A204.1 (cell line): ENCODE data around the gene DOCK2.
"Not testable (repeated sequence)": the region's sequence is repeated elsewhere in the genome, so short reads cannot be mapped to it uniquely, and the experiment has no call there.

ENCODE experiments used
- FAIRE-seq: peaks from 2 replicates; lab custom pipeline; 2012; peaks lifted over from hg19 to GRCh38; lab: Jason Lieb, UNC

The DOCK2 gene

DNA sequence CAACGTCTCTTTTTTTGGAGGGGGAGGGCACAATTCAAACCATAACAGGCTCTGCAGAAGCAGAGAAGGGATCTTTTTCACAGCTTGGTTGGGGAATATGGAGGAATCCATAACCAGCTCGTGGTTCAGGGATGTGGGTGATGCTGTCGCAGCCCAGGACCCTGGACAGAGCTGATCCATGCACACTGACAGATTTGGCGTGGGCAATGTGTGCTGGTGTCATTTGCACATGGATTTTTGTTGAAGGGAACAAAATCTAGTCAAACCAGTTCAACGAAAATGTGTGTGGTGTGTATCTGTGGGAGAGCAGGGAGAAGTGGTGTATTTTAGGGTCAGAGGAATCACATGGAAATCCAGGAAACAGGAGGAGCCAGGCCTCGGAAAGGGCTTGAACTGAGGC lies 4.2 kb downstream of the DOCK2 start:
- no peak for FAIRE-seq

DNA sequence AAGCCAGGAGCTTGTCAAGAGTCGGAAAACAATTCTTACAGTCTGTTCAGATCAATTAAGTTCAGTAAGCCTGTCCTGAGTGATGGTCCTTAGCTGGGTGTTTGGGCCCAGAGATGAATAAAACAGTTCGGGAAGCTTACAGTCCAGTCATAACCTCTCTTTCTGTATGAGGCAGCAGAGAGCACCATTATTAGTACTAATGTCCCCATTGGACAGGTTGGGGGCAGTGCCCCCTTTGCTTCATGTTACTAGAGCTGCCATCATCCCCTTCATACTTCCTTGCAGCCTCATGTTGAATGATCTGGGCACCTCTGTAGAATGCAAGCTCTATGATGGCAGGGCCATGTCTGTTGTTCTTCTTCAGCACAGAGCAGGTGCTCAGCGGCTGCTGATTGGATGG lies 9.8 kb downstream of the DOCK2 start:
- no peak for FAIRE-seq

DNA sequence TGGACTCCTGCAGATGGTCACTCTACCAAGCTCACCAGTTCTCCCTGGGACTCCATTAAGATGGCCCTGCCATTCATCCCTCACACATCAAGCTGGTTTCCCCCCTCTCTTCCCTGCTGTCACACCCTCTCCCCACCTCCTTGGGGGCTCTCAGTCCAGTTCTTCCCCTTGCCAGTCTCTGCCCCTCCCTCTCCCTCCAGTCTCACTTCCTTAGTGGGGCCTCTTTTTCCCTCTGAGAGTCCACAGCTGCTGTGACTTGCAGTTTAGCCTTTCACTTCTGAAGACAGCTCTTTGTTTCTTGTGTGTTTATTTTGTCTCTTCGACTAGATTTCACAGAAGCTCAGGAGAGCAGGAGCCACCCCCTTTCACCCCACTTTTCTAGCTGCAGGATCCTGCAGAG lies 10.5 kb downstream of the DOCK2 start:
- no peak for FAIRE-seq

DNA sequence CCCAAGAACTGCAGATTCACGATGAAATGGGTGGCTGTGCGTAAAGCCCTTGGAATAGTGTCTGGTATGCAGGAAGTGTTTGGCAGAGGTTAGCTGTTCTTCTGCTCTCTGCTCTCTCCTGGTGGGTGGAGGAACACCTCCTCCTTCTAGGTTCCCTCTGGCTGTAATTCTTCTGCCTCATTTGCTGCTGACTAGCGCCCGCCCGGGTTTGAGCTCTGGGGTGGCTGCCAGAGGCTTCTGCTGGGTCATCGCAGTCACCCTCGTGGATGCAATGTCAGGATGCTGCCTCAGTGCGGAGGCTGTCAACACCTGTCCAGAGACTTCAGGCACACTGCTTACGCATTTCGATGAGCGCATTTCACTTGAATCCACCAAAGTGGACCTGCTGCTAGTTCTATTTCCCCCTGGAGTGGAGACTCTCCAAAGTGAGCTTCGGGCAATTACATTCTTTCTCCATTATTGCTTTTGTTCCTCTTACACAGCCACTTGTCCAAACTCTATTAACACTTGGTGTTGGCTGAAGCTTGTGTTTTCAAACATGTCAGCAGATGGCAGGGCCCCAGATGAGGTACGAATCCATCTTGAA lies 11.7 kb downstream of the DOCK2 start:
- no peak for FAIRE-seq

DNA sequence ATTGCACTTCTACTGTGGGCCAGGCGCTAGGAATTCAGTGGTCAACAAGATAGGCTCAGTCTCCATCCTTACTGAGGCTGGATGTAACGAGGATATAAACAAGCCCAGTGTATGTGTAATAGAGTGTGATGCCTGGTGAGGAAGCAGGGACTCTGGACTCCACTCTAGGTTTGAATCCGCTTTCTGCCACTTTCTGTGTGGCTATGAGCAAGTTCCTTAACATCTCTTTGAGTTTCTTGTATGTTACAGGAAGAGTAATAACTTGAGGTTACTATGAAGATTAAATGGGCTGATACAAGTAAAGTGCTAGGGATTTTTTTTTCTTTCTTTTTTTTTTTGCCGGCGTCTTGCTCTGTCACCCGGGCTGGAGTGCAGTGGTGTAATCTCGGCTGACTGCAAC lies 12.4 kb downstream of the DOCK2 start:
- no peak for FAIRE-seq

DNA sequence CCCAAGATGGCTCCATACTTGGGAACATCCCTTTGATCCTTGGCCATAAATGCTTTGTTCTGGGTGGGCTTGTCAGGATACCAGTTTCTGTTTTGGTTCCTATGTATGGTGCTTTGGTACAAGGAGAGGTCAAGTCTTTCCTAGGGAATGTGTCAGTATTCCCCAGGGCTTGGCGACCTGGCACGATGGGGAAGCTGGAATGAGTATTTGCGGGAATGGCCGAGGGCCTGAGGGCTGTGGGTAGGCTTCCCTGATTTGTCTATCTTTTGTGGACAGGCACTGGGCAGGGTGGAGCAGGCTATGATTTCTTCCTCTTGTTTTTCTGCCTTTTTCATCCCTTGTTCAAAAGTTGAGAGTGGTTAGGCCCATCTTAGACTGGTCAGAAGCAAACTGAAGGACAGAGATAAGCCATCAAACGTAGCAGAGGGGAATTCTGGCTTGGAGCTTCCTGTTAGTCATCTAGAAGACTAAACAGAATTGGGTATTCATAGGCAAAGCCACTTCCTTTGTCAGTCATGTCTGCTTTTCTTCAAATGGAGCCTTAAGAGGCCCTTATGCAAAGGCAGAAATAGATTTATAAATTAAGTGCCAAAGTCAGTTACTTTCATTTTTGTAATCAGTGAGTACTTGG lies 13.7 kb downstream of the DOCK2 start:
- FAIRE-seq: no peak

DNA sequence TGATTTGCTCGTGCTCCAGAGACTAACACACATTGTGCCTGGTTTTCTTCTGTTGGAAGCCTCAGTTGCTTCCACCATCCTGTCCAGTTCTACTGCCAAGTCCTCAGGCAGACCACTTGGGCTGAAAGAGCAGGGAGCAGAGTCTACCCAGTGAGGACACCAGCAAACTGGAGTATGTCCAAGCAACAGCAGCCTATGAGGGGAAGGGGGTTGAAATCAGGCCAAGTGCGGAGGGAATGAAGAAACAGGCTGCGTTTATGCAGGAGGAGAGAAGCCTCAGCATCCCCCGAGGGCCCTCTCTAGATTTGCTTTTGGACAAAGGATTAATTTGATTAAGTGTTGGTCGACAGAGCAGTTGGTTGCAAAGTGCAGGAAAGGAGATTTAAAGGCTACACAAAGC lies 14.5 kb downstream of the DOCK2 start:
- FAIRE-seq: no peak

DNA sequence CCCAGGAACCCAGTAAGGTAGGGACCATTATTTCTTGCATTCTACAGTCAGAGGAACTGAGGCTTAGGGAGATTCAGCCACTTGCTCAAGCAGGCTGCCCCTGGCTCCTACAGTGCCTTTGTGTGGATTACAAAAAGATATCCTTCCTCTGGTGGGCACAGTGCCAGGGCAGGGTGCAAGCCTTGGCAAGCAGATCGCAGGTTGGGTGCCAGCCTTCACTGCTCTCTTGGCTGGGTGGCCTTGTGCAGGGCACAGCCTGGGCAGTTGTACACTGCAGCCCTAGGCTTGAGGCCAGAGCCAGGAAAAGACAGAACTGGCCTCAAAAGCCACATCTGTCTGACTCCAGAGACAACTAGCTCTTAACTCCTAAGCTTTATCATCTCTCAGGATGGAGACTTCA lies 15.0 kb downstream of the DOCK2 start:
- no peak for FAIRE-seq

DNA sequence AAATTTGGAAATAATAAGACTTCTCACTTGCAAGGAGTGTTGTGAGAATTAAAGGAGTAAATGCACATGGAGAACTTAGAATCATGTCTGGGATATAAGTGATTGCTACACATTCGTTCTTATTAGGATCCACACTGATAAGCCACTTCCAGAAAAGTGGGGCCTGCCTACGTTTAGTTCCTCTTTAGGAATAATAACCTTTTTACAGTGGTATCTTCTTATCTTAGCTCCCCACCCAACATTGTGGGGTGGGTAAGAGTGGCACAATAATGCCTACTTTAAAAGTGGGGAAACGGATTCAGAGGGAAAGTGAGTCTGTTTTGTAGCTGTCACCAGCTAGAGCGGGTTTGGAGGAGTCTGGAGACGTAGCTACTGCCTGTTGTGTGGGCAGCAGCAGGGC lies 16.0 kb downstream of the DOCK2 start:
- FAIRE-seq: no peak

DNA sequence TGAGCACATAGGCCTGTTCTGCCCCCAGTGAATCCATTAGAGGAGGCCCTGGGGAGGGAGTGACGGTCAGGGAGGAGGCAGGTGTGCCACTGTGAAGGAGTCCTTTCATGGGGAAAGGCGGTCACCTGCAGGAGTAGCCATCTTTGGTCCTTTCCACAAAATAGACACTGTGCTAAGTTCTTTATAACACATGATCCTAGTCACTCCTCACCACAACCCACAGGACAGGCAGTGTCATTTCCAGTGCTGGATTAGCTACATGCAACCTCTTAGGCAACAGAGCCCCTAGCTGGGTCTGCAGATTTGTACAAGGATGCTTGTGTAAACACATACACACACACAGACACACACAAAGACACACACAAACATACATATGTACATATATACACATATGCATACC lies 18.3 kb downstream of the DOCK2 start:
- no peak for FAIRE-seq

DNA sequence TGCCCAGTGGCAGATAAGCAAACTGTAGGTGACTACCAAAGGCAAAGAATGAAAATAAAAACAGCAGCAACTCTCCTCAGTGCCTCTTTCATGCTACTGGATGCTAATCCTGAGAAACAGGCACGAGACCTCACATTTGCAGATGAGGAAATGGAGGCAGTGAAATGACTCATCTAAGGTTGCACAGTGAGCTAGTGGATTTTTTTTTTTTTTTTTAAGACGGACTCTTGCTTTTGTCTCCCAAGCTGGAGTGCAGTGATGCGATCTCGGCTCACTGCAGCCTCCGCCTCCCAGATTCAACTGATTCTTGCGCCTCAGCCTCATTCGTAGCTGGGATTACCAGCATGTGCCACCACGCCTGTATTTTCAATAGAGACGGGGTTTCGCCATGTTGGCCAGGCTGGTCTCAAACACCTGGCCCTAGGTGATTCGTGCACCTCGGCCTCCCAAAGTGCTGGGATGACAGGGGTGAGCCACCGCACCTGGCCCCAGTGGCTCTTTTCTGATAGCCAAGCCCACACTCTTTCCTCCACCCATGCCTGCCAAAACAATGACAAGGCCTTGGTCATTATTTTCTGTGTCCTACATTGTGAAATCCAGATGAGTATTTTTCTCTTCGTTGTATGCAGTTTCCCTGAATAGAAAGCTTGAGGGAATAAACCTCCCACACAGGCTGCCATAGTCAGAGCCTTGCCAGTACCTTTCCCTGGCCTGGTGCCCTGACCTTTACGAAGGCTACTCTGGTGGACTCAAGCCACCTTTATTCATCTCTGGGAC lies 19.2 kb downstream of the DOCK2 start:
- FAIRE-seq: no peak

DNA sequence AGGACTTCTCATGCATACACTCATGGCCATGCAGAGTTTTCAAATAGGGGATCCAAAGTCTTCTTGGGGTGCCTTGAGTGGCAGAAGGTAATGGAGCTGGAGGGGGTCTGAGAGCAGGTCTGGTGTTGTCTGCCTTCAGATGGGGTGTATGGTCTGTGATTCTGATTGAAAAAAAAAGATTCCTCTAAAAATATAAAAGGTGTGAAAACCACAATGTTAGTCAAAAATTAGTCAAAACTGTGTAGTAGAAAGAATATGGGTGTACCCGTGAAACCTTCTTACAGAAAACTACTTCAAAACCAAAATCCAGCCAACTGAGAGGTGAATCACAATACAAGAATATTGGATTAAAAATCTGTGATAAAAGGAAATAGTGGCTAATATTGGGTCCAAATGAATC lies 20.1 kb downstream of the DOCK2 start:
- FAIRE-seq: no peak

DNA sequence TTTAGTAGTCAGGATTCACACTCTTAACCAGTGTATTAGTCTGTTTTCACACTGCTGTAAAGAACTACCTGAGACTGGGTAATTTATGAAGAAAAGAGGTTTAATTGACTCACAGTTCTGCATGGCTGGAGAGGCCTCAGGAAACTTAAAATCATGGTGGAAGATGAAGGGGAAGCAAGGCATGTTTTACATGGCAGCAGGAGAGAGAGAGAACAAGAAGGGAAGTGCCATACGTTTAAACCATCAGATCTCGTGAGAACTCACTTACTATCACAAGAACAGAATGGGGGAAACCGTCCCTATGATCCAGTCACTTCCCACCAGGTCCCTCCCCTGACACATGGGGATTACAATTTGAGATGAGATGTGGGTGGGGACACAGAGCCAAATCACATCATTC lies 25.4 kb downstream of the DOCK2 start:
- FAIRE-seq: not testable (repeated sequence)

DNA sequence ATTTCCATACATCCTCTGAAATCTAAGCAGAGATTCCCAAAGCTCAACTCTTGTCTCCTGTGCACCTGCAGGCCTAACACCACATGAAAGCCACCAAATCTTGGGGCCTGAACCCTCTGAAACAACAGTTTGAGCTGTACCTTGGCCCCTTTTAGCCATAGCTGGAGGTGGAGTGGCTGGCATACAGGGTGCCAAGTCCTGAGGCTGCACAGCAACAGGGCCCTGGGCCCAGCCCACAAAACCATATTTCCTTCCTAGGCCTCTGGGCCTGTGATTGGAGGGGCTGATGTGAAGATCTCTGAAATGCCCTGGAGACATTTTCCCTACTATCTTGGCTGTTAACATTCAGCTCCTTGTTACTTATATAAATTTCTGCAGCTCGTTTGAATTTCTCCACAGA lies 26.5 kb downstream of the DOCK2 start:
- no peak for FAIRE-seq

DNA sequence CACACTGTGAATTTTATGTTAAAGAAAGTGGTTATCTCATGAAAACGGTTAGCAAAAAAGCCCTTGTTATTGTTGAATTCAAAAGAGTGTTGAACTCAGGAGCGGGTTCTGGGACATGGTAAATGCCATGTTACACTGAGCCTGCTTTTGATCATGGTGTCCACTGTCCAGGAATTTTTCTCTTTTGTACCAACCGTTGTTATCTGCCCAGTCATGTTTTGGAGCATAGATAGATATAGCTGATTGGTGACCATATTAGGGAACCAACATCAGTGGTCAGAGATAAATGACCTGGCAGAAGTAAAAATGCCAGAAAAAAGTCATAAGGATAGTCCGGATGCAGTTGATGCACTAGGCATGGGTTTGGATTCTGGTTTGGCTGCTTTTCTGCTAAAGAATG lies 29.3 kb downstream of the DOCK2 start:
- FAIRE-seq: no peak

DNA sequence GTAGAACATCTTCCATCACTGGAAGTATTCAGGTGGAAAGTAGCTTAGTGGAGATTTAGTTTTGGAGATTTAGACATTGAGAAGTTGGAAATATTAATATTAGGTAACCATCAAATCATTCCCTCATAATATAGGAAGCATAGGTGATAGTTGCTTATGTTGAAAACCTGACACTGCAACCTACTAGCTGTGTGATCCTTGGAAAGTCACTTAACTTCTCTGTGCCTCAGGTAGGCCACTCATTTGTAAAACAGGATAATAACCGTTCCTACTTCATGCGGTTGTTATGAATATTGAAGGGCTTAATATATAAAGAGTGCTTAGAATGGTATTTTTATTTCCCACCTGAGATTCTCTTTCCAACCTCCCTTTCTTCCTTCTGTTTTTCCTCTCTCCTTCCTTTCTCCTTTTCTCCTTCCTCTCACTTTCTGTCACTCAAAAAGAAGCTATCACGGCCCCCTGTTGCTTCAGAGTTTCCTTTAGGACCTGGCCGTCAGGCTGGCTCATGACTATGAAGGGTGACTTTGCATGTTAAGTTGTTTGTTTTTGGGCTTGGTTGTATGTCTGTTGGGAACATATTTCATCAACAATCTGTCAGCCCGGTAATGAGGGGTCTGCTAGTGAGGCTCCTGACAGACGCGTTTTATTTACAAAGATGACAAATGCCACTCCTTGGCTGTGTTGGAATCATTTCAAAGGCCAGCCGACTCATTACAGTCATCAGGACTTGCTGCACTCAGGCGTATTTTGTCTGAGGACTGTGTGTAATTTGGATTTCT lies 31.0 kb downstream of the DOCK2 start:
- no peak for FAIRE-seq

DNA sequence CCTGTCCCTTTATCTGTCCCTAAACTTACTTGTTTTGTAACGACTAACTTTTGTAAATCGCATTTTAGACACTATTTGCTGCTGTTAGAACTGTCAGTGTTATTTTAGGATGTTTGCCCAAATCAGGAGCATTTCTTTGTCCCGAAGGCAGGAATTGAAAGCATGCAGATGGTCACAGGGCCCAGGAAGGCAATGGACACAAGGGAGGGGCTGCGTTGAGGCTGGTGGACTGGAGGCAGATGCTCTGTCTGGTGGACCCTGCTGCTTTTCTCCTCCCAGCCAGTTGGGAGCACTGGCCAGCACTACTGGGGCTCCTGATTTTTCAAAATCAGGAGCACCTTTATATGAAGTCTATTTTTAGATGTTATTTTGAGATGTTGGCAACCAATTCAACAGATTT lies 31.7 kb downstream of the DOCK2 start:
- no peak for FAIRE-seq

DNA sequence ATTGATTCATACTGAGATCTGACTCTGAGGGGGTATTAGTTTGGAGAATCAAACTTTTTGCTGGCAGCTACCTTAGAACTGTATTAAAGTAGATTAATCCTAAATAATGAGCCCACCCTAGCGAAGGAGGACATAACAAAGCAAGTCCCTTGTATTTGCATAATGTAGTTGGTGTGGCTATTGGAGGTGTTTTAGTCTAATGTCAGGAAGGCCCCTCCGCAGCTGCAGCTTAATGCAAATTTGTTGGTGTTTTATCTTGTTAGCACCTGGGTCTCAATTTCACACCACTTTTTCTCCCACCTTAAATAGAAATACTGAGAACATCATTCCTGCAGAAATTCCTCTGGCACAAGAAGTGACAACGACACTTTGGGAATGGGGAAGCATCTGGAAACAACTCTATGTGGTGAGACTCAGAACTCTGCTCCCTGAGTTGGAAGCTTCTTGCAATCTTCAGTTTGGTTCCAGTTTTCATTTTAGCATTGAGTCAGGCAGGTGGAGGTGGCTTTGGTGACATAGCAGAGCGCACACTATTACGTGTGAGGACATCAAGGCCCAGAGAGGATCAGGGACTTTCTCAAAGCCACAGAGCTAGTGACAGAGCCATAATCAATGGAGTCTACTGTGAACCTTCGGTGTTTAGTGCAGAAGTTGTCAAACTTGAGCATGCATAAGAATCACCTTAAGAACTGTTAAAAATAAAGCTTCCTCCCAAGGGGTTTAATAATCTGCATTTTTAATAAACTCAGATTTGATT lies 33.9 kb downstream of the DOCK2 start:
- no peak for FAIRE-seq

DNA sequence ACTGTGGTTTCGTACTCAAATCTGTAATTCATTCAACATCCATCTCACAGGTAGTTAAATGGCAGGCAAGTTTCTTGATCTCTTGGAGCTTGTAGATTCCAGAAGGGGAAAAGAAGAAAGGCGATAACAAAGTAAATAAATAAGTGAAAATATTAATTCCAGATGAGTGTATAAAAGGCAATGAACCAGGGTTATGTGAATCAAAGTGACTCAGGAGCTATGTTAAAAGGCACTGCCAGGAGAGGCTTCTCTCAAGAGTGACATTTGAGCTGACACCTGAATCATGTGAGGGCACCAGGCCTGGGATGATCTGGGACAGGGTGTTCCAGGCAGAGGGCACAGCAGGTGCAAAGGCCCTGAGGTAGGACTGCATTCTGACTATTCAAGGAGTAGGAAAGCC lies 45.0 kb downstream of the DOCK2 start:
- no peak for FAIRE-seq

DNA sequence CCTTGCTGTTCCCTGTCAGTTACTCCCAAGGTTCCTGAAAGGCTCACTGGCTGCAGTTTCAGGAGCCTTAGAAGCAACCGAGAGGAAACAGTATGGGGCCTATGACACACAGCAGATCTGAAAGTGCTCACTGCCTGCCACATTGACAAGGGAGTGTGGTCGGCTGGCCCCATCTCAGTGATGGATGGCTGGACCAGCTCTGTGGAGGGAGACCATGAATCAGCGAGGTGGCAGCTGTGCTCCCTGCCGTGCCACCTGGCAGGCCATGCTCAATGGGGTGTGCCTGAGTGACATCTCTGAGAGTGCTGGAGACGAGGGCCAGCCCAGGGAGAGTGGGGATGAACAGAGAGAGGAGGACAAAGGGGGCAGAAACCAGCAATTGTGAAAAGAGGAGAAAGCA lies 49.1 kb downstream of the DOCK2 start:
- FAIRE-seq: no peak

DNA sequence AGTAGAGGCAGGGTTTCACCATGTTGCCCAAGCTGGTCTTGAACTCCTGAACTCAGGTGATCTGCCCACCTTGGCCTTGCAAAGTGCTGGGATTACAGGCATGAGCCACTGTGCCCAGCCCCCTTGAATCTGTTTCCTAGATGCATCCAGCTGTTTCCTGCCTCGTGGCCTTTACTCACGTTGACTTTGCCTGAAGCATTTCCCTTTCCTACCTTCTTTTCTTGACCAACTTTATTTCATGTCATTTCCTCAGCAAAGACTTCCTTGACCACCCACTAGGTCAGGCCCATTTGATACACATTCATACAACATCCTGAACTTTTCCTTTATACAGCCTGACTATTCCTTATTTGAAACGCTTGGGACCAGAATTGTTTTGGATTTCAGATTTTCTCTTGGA lies 51.0 kb downstream of the DOCK2 start:
- FAIRE-seq: no peak

DNA sequence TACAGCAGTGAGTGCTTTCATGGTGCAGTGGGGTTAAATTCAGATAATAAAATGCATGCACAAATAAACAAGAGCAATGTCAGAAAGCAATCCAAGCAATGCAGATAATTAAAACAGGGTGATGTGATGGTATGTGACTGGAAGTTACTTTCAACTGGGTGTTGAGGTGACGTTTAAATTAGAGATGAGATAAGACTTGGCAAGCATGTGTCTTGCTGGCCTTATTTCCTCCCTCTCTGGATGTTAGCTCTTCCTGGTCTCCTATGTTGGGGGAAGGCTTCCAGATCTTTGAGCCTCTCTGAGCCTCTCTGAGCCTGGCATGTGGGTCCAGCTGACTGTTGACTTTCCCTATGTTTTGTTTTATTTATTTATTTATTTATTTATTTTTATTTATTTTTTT lies 54.4 kb downstream of the DOCK2 start:
- no peak for FAIRE-seq
